H1 (cell line): Measurements from ENCODE around the gene CNTD1. TPM values are rescaled to one million over a fixed set of nuclear protein-coding genes. Genes with fewer than 3 reads are reported as not detected.

ENCODE experiments used
- BACH1 ChIP-seq: IDR thresholded peaks from 2 replicates; pipeline ENCODE4 v1.6.1; 2012; ENCODE audit warnings: low read length, improper control_type of control experiment
- EP300 ChIP-seq, 2 experiments: IDR thresholded peaks; 1 replicate in 1 of 2; 2 replicates in 1 of 2; pipeline ENCODE4 v1.6.1; 2011 to 2012; ENCODE audit warnings: low read depth in 2 of 2, low read length in 2 of 2, mild to moderate bottlenecking in 2 of 2, borderline replicate concordance in 1 of 2, inconsistent platforms in 1 of 2, moderate library complexity in 1 of 2
- EZH2 ChIP-seq: fragments of 200-600 bp; sonication (generic); IDR thresholded peaks from 2 replicates; pipeline ENCODE4 v1.7.1; 2012; ENCODE audit warnings: low read depth, mild to moderate bottlenecking, moderate library complexity, low read length, inconsistent platforms; ENCODE audit not compliant: severe bottlenecking
- GABPA ChIP-seq: IDR thresholded peaks from 2 replicates; pipeline ENCODE4 v1.6.1; 2011; ENCODE audit warnings: mild to moderate bottlenecking, low read length, moderate library complexity, borderline replicate concordance; ENCODE audit not compliant: insufficient read depth
- JUND ChIP-seq: IDR thresholded peaks from 2 replicates; pipeline ENCODE4 v1.6.1; 2011; ENCODE audit warnings: mild to moderate bottlenecking, improper control_type of control experiment, low read length
- KDM1A ChIP-seq: fragments of 200-600, 300-600 bp; sonication (generic); IDR thresholded peaks from 2 replicates; pipeline ENCODE4 v1.7.1; 2016; ENCODE audit warnings: mild to moderate bottlenecking, low read length, borderline replicate concordance
- KDM4A ChIP-seq: IDR thresholded peaks from one replicate; pipeline ENCODE4 v1.7.1; 2012; ENCODE audit warnings: low read depth, mild to moderate bottlenecking, moderate library complexity, low read length, inconsistent platforms; ENCODE audit not compliant: severe bottlenecking
- TAF7 ChIP-seq: optimal IDR thresholded peaks from 2 replicates; pipeline ENCODE3; 2011; ENCODE audit warnings: low read depth, mild to moderate bottlenecking, inconsistent platforms, low read length, moderate library complexity, borderline replicate concordance
- TCF12 ChIP-seq: IDR thresholded peaks from 2 replicates; pipeline ENCODE4 v1.6.1; 2011; ENCODE audit warnings: low read depth, mild to moderate bottlenecking, low read length
- YY1 ChIP-seq: IDR thresholded peaks from 2 replicates; pipeline ENCODE4 v1.6.1; 2011; ENCODE audit warnings: low read depth, mild to moderate bottlenecking, low read length
- polyA plus RNA-seq, 7 experiments: library from polyadenylated mRNA; depleted of rRNA in 3 of 7; stranded (reverse) in 5 of 7; unstranded in 2 of 7; fragments of >200 nt in 5 of 7; fragments of 200-250 nt in 2 of 7; gene quantifications; 1 replicate in 5 of 7; 2 replicates in 1 of 7; 4 replicates in 1 of 7; pipeline versions ENCODE4 v1.2.1 to v1.2.3, GENCODE V29; 2011 to 2013; ENCODE audit warnings: missing spikeins in 2 of 7, mixed read lengths in 2 of 7
- total RNA-seq: library from RNA; stranded (reverse); fragmentation: NEBNext Ultra II Directional; extraction: Animal tissue kit (Norgen Biotek cat#: 25700); gene quantifications from 2 replicates; pipeline ENCODE4 v1.2.1, GENCODE V29; 2021

The CNTD1 gene
- total and polyA plus RNA-seq, 2 of the 8 experiments (the other 6 are each of a cell fraction or from before 2014, with no cell fraction given) = not detected

- no peak for TF ChIP-seq EZH2
- TF ChIP-seq KDM4A = no peak
- TF ChIP-seq YY1 = no peak
- no peak for TF ChIP-seq TAF7
- no peak for TF ChIP-seq GABPA
- no peak for TF ChIP-seq EP300 (IDR thresholded peaks at IDR 0.05; ENCODE audit: borderline replicate concordance in 1 of 2, low read depth in 2 of 2, low read length in 2 of 2)
- no peak for TF ChIP-seq TCF12
- no peak for TF ChIP-seq JUND
- TF ChIP-seq BACH1 = no peak
- TF ChIP-seq KDM1A = no peak
These were observed 49.4 kb downstream of the CNTD1 start (continued) for GRCh38 chr17:42848093-42848492.
